BE2C (cell line): ENCODE data around the gene HINT3.

Source experiments
- DNase-seq: peaks from one replicate; pipeline ENCODE4 v3.0.0-alpha.2; 2020
- H3K27me3 ChIP-seq: fragments of 250-450 bp; sonication (Bioruptor Pico); 2 replicates; pipeline ENCODE4 v1.5.1; 2020; ENCODE audit warnings: mild to moderate bottlenecking
- H3K36me3 ChIP-seq: fragments of 250-450 bp; sonication (Bioruptor Pico); 2 replicates; pipeline ENCODE4 v1.5.1; 2020; ENCODE audit warnings: mild to moderate bottlenecking
- H3K4me1 ChIP-seq: fragments of 250-450 bp; sonication (Bioruptor Pico); 2 replicates; pipeline ENCODE4 v1.5.1; 2020
- H3K4me3 ChIP-seq: 2 replicates; pipeline ENCODE4 v1.5.1; 2011; ENCODE audit warnings: low read depth, low read length
- H3K9me3 ChIP-seq: fragments of 250-450 bp; sonication (Bioruptor Pico); 2 replicates; pipeline ENCODE4 v1.5.1; 2020
- CTCF ChIP-seq: IDR thresholded peaks from 2 replicates; pipeline ENCODE4 v1.5.1; 2012; ENCODE audit warnings: mild to moderate bottlenecking, low read depth, low read length

Gene HINT3

DNA sequence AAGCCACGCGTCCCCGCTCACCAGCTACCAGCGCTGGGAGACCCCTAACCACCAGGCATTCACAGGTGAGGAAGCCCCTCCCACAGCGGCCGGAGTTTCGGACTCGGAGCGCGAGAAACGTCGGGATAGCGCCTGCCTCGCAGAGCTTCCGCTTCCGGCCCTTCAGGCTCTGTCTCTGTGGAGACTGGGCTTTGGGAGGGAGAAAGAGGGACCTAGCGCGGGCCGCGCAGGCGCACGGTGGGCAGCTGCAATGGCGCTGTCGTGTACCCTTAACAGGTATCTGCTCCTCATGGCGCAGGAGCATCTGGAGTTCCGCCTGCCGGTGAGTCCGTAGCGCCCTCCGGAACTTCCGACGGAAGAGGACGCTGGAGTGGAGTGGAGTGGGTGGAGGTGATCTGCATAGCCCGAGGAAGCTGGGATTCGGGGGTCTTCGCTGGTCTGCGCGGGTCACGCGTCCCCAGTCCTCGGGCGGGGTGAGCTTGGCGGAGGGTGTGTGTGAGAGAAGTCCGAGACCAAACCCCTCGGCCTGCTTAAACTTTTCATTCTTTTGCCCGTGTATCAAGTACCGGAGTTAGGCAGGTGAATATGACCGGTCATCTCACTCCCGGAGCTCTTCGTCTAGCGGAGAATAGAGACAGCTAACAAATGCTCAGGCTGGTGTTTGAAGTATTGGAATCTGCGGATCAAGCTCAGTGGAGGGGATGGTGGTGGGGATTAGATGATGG lies 29.9 kb downstream of the HINT3 start, which contains the start of gene TRMT11:
Gene TRMT11, plus strand, starts transcription at position 240 of the 725 bp plus-strand sequence. Its CDS starts 11 bp downstream, at position 251.
- H3K9me3 ChIP-seq = no peaks in the 10 kb centered on the region
- TF ChIP-seq CTCF = peak; percentile 8; the same call in 1 of the 2 replicates
- DNase-seq = peak; percentile 92
- no peaks in the 10 kb centered on the region for H3K4me1 ChIP-seq
- no peaks in the 10 kb centered on the region for H3K36me3 ChIP-seq
- H3K27me3 ChIP-seq = no peaks in the 10 kb centered on the region
- H3K4me3 ChIP-seq = peak within 1 kb of the TSS; percentile 96

GRCh38 chr6:125987026-125987617 lies 30.6 kb downstream of the HINT3 start:
- no peaks in the 10 kb centered on the region for H3K4me1 ChIP-seq
- H3K9me3 ChIP-seq = no peaks in the 10 kb centered on the region
- peak overlapping the region; percentile 96 for H3K4me3 ChIP-seq
- H3K27me3 ChIP-seq = no peaks in the 10 kb centered on the region
- TF ChIP-seq CTCF = no peak
- no peak for DNase-seq
- H3K36me3 ChIP-seq = no peaks in the 10 kb centered on the region

DNA sequence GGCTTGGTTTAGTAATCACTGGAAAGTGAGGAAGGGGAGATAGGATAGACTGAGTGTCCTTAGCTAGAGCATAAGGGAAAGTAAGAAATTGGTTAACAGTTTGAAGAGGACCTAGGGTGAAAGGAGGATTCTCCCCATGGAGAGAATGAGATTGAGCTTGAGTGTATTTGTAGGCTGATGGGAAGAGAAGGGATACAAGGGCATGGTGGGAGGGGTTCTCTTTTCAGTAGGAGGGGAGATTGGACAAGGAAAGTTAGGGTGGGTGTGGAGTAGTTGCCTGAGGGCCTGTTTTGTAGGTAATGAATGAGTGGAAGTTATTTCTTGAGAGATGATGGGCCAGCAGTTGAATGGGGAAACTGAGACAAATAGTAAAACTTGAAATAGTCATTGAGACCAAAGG lies 31.7 kb downstream of the HINT3 start:
- no peak for DNase-seq
- no peak for TF ChIP-seq CTCF
- H3K36me3 ChIP-seq = no peaks in the 10 kb centered on the region
- no peaks in the 10 kb centered on the region for H3K4me1 ChIP-seq
- no peaks in the 10 kb centered on the region for H3K9me3 ChIP-seq
- H3K4me3 ChIP-seq = no peak overlapping the region
- H3K27me3 ChIP-seq = no peaks in the 10 kb centered on the region

DNA sequence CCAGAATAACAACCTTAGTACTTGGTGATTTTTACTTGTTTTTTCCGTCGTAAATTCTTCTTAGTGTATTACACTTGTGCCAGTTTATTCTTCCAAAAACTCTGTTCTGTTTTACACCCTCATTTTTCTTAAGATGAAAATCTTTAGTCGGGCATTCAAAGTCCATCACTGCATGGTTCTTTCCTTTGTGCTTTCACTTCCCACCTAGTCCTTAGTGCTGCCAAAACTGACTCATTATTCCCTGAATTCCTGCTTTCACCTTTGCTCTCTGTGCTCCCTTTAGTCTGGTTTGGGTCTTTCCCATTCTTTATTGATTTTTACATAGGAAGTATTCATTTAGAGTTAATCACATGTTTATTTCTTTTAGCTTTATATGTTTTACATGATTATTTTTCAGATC lies 33.1 kb downstream of the HINT3 start:
- DNase-seq = no peak
- H3K27me3 ChIP-seq = no peaks in the 10 kb centered on the region
- no peak for TF ChIP-seq CTCF
- no peaks in the 10 kb centered on the region for H3K9me3 ChIP-seq
- no peak overlapping the region for H3K4me3 ChIP-seq
- no peaks in the 10 kb centered on the region for H3K36me3 ChIP-seq
- H3K4me1 ChIP-seq = no peaks in the 10 kb centered on the region

DNA sequence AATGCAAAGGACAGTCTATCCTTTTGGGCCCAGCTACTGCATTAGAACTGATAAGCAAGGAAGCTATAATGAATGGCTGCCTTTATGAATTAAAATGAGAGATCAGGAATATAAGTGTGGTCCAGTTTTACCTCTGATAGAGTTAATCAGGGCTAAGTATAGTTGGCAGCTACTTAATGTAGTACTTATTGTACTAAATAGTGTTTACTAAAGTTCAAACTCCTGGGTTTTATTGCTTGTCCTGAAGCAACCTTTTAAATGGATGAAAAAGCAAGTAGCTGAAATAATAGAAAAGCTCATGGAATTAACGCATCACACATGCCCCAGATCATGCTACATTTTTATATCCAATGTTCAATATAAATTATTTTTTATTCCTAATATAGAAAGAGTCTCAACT lies 35.1 kb downstream of the HINT3 start:
- Histone ChIP-seq H3K36me3 (no peaks in the 10 kb centered on the region), H3K27me3 (no peaks in the 10 kb centered on the region), H3K4me3 (no peak overlapping the region), H3K9me3 (no peaks in the 10 kb centered on the region), H3K4me1 (no peaks in the 10 kb centered on the region)
- no peak for TF ChIP-seq CTCF
- DNase-seq = no peak
